WTC11 (cell line): Measurements from ENCODE around the gene WNT7A. TPM values are rescaled to one million over a fixed set of nuclear protein-coding genes. Genes with fewer than 3 reads are reported as not detected.

ENCODE experiments used
- ATAC-seq: fragments of 200-7000 bp; cut with Tn5 transposase; 2 replicates; pipeline ENCODE4 v1.10.0; 2021; ENCODE audit warnings: mild to moderate bottlenecking, moderate library complexity
- CTCF ChIA-PET: fragments of 300-600 bp; sonication (Branson Sonifier 250); formaldehyde crosslinking; loops from one replicate; lab custom pipeline; 2021; ENCODE audit warnings: antibody characterized with exemption; lab: Charles Lee
- POLR2A ChIA-PET: fragments of 350-600 bp; sonication (Branson Sonifier 250); formaldehyde crosslinking; loops from one replicate; lab custom pipeline; 2021; ENCODE audit warnings: antibody characterized with exemption; lab: Charles Lee
- DNase-seq: peaks from one replicate; pipeline ENCODE4 v3.0.0; 2021; ENCODE audit warnings: low spot score
- H3K27ac Mint-ChIP-seq: 2 replicates; pipeline ENCODE4 v1.8.0; 2021; ENCODE audit warnings: mixed read lengths
- H3K27me3 Mint-ChIP-seq: 2 replicates; pipeline ENCODE4 v1.8.0; 2021; ENCODE audit warnings: low read depth, mild to moderate bottlenecking, moderate library complexity, mixed read lengths
- H3K36me3 Mint-ChIP-seq: 2 replicates; pipeline ENCODE4 v1.8.0; 2021; ENCODE audit warnings: mixed read lengths
- H3K4me1 Mint-ChIP-seq: 2 replicates; pipeline ENCODE4 v1.8.0; 2022; ENCODE audit warnings: mixed read lengths
- H3K4me3 Mint-ChIP-seq: 2 replicates; pipeline ENCODE4 v1.8.0; 2021; ENCODE audit warnings: mild to moderate bottlenecking, moderate library complexity, mixed read lengths
- H3K9me3 Mint-ChIP-seq: 2 replicates; pipeline ENCODE4 v1.8.0; 2021; ENCODE audit warnings: mixed read lengths
- ATF1 ChIP-seq: sonication (generic); formaldehyde crosslinking; IDR thresholded peaks from 2 replicates; pipeline ENCODE4 v1.8.1; 2023; ENCODE audit warnings: mild to moderate bottlenecking, moderate library complexity, missing genetic modification reagents
- CREB1 ChIP-seq: sonication (generic); formaldehyde crosslinking; IDR thresholded peaks from 2 replicates; pipeline ENCODE4 v1.8.0; 2023; ENCODE audit warnings: mild to moderate bottlenecking, missing genetic modification reagents
- CREM ChIP-seq: sonication (generic); formaldehyde crosslinking; IDR thresholded peaks from 2 replicates; pipeline ENCODE4 v1.8.1; 2022; ENCODE audit warnings: mild to moderate bottlenecking, missing genetic modification reagents, moderate library complexity
- EMX1 ChIP-seq: fragments of 250-450 bp; sonication (Bioruptor Pico); IDR thresholded peaks from 2 replicates; pipeline ENCODE4 v1.8.0; 2021; ENCODE audit warnings: mild to moderate bottlenecking
- ETV6 ChIP-seq: sonication (generic); formaldehyde crosslinking; IDR thresholded peaks from 2 replicates; pipeline ENCODE4 v1.8.1; 2022; ENCODE audit warnings: mild to moderate bottlenecking, missing genetic modification reagents
- FOXK1 ChIP-seq: sonication (generic); formaldehyde crosslinking; IDR thresholded peaks from 2 replicates; pipeline ENCODE4 v1.8.0; 2022; ENCODE audit warnings: mild to moderate bottlenecking, moderate library complexity, missing genetic modification reagents
- FOXP1 ChIP-seq: sonication (generic); formaldehyde crosslinking; IDR thresholded peaks from 2 replicates; pipeline ENCODE4 v1.8.0; 2022; ENCODE audit warnings: missing genetic modification reagents, mild to moderate bottlenecking, moderate library complexity, borderline replicate concordance
- HMGA2 ChIP-seq: fragments of 250-450 bp; sonication (Bioruptor Pico); IDR thresholded peaks from 2 replicates; pipeline ENCODE4 v1.4.0; 2021; ENCODE audit warnings: mild to moderate bottlenecking, moderate library complexity
- IRF2 ChIP-seq: sonication (generic); formaldehyde crosslinking; IDR thresholded peaks from 2 replicates; pipeline ENCODE4 v1.8.0; 2022; ENCODE audit warnings: low read depth, missing genetic modification reagents, borderline replicate concordance
- JAZF1 ChIP-seq: fragments of 250-450 bp; sonication (Bioruptor Pico); IDR thresholded peaks from 2 replicates; pipeline ENCODE4 v1.9.0; 2021; ENCODE audit warnings: moderate library complexity, mild to moderate bottlenecking, inconsistent platforms
- MXD4 ChIP-seq: fragments of 250-450 bp; sonication (Bioruptor Pico); IDR thresholded peaks from 2 replicates; pipeline ENCODE4 v1.8.0; 2021; ENCODE audit warnings: mild to moderate bottlenecking, moderate library complexity, borderline replicate concordance
- PRRX2 ChIP-seq: fragments of 250-450 bp; sonication (Bioruptor Pico); IDR thresholded peaks from 2 replicates; pipeline ENCODE4 v1.8.0; 2021; ENCODE audit warnings: mild to moderate bottlenecking
- RELA ChIP-seq: sonication (generic); formaldehyde crosslinking; IDR thresholded peaks from 2 replicates; pipeline ENCODE4 v1.8.1; 2022; ENCODE audit warnings: missing genetic modification reagents, mild to moderate bottlenecking, borderline replicate concordance
- SOX15 ChIP-seq: fragments of 250-450 bp; sonication (Bioruptor Pico); IDR thresholded peaks from 2 replicates; pipeline ENCODE4 v1.9.0; 2021; ENCODE audit warnings: mild to moderate bottlenecking
- TCF7 ChIP-seq: sonication (generic); formaldehyde crosslinking; IDR thresholded peaks from 2 replicates; pipeline ENCODE4 v1.8.0; 2022; ENCODE audit warnings: mild to moderate bottlenecking, low read depth, missing genetic modification reagents, moderate library complexity
- TP53 ChIP-seq: sonication (generic); formaldehyde crosslinking; IDR thresholded peaks from 2 replicates; pipeline ENCODE4 v1.8.1; 2023; ENCODE audit warnings: mild to moderate bottlenecking, missing genetic modification reagents
- ZNF138 ChIP-seq: sonication (generic); formaldehyde crosslinking; conservative IDR thresholded peaks from 2 replicates; pipeline ENCODE4 v1.8.1; 2022; ENCODE audit warnings: mild to moderate bottlenecking, moderate library complexity, missing genetic modification reagents
- total RNA-seq: library from RNA; stranded (reverse); gene quantifications from 3 replicates; pipeline ENCODE4 v1.2.3, GENCODE V29; 2021
- TF ChIP-seq, protein P1 (sequence below): fragments of 200-600 bp; IDR thresholded peaks from 2 replicates; pipeline ENCODE4 v1.8.0; 2022; ENCODE audit warnings: antibody characterized with exemption
- TF ChIP-seq, protein P2 (sequence below): sonication (generic); formaldehyde crosslinking; IDR thresholded peaks from 2 replicates; pipeline ENCODE4 v1.8.1; 2023; ENCODE audit warnings: mild to moderate bottlenecking, moderate library complexity, missing genetic modification reagents
- TF ChIP-seq, protein P3 (sequence below): sonication (generic); formaldehyde crosslinking; IDR thresholded peaks from 2 replicates; pipeline ENCODE4 v1.8.0; 2022; ENCODE audit warnings: mild to moderate bottlenecking, missing genetic modification reagents
- TF ChIP-seq, protein P4 (sequence below): sonication (generic); formaldehyde crosslinking; IDR thresholded peaks from 2 replicates; pipeline ENCODE4 v1.8.1; 2022; ENCODE audit warnings: mild to moderate bottlenecking, missing genetic modification reagents, moderate library complexity, borderline replicate concordance
- TF ChIP-seq, protein P5 (sequence below): sonication (generic); formaldehyde crosslinking; IDR thresholded peaks from 2 replicates; pipeline ENCODE4 v1.8.1; 2023; ENCODE audit warnings: mild to moderate bottlenecking, missing genetic modification reagents, borderline replicate concordance
- TF ChIP-seq, protein P6 (sequence below): sonication (generic); formaldehyde crosslinking; IDR thresholded peaks from 2 replicates; pipeline ENCODE4 v1.8.0; 2022; ENCODE audit warnings: missing genetic modification reagents

WNT7A gene
- total RNA-seq, 1 experiment from 2014 or later = 0.04 TPM

DNA sequence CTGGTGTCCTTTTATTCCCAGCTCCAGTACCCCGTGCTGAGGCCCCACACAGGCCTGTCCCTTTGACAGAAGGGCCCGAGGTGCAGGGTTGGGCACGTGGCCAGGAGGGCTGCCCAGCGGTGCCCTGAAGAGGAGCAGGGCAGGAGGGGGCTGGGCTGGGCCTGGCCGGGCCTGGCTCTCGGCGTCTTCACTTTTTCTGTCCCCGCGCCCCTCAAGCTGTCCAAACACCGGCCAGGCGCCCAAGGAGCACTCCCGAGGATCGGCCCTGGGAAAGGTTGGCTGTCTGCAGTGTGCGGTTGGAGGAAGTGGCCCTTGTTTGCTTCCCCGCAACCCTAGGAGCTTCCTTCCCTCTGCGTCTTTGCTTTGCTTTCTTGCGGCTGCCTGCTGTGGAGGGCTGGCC, 84.1 kb downstream of the WNT7A start:
- Mint-ChIP-seq H3K27ac (no peak overlapping the region), H3K4me3 (no peak overlapping the region), H3K9me3 (no peaks in the 10 kb centered on the region), H3K4me1 (peaks cover 14% of the 10 kb centered on the region), H3K27me3 (no peaks in the 10 kb centered on the region), H3K36me3 (no peaks in the 10 kb centered on the region)
- ChIA-PET CTCF (interaction anchor here (0.8 to 1.8 kb wide), 2 partner anchors 138 to 141 kb away, joined by 3 to 5 read pairs; no protein-coding TSS in a partner anchor), POLR2A (no interaction called here)
- TF ChIP-seq FOXK1 (no peak), ETV6 (CRISPR knock-in tag) (no peak), CREB1 (CRISPR knock-in tag) (no peak), PRRX2 (no peak), EMX1 (CRISPR knock-in tag) (no peak), ZNF138 (no peak), JAZF1 (CRISPR knock-in tag) (no peak), RELA (CRISPR knock-in tag) (no peak), IRF2 (no peak), SOX15 (no peak)
- TF ChIP-seq, protein P1, sequence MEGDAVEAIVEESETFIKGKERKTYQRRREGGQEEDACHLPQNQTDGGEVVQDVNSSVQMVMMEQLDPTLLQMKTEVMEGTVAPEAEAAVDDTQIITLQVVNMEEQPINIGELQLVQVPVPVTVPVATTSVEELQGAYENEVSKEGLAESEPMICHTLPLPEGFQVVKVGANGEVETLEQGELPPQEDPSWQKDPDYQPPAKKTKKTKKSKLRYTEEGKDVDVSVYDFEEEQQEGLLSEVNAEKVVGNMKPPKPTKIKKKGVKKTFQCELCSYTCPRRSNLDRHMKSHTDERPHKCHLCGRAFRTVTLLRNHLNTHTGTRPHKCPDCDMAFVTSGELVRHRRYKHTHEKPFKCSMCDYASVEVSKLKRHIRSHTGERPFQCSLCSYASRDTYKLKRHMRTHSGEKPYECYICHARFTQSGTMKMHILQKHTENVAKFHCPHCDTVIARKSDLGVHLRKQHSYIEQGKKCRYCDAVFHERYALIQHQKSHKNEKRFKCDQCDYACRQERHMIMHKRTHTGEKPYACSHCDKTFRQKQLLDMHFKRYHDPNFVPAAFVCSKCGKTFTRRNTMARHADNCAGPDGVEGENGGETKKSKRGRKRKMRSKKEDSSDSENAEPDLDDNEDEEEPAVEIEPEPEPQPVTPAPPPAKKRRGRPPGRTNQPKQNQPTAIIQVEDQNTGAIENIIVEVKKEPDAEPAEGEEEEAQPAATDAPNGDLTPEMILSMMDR = no peak
- no peak for DNase-seq
- no peak for ATAC-seq

DNA sequence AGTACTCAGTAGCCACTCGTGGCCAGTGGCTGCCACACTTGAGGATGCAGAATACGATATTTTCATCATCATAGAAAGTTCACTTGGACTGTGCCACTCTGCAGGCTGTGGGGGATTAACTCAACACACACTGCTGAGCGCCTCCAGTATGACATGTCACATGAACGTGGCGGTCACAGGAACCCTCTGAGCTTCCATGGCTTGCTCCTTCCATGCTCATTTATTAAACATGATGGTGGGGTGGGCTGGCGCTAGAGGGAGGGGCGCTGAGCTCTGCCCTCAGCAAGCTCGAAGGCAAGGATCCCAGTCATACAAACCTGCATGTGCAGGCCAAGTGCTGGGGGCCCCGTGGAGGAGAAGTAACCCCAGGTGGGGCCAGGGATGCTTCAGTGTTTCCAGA, 85.5 kb downstream of the WNT7A start:
- ATAC-seq (no peak), DNase-seq (no peak)
- no peak overlapping the region for H3K27ac Mint-ChIP-seq
- CTCF ChIA-PET = interaction anchor here (1.2 kb wide), 1 partner anchor 18 kb away, joined by 3 read pairs; no protein-coding TSS in a partner anchor
- no peaks in the 10 kb centered on the region for H3K27me3 Mint-ChIP-seq
- H3K4me3 Mint-ChIP-seq = no peak overlapping the region
- POLR2A ChIA-PET = no interaction called here
- H3K4me1 Mint-ChIP-seq = peaks cover 5% of the 10 kb centered on the region
- H3K9me3 Mint-ChIP-seq = no peaks in the 10 kb centered on the region
- H3K36me3 Mint-ChIP-seq = no peaks in the 10 kb centered on the region
- TF ChIP-seq FOXP1 (CRISPR knock-in tag) (no peak), ATF1 (CRISPR knock-in tag) (no peak), MXD4 (CRISPR knock-in tag) (no peak), TP53 (CRISPR knock-in tag) (no peak), HMGA2 (CRISPR knock-in tag) (no peak), SOX15 (no peak), CREM (CRISPR knock-in tag) (no peak), CREB1 (CRISPR knock-in tag) (no peak), TCF7 (CRISPR knock-in tag) (no peak)
- TF ChIP-seq, protein P2, sequence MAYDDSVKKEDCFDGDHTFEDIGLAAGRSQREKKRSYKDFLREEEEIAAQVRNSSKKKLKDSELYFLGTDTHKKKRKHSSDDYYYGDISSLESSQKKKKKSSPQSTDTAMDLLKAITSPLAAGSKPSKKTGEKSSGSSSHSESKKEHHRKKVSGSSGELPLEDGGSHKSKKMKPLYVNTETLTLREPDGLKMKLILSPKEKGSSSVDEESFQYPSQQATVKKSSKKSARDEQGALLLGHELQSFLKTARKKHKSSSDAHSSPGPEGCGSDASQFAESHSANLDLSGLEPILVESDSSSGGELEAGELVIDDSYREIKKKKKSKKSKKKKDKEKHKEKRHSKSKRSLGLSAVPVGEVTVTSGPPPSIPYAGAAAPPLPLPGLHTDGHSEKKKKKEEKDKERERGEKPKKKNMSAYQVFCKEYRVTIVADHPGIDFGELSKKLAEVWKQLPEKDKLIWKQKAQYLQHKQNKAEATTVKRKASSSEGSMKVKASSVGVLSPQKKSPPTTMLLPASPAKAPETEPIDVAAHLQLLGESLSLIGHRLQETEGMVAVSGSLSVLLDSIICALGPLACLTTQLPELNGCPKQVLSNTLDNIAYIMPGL = no peak
- TF ChIP-seq, protein P3, sequence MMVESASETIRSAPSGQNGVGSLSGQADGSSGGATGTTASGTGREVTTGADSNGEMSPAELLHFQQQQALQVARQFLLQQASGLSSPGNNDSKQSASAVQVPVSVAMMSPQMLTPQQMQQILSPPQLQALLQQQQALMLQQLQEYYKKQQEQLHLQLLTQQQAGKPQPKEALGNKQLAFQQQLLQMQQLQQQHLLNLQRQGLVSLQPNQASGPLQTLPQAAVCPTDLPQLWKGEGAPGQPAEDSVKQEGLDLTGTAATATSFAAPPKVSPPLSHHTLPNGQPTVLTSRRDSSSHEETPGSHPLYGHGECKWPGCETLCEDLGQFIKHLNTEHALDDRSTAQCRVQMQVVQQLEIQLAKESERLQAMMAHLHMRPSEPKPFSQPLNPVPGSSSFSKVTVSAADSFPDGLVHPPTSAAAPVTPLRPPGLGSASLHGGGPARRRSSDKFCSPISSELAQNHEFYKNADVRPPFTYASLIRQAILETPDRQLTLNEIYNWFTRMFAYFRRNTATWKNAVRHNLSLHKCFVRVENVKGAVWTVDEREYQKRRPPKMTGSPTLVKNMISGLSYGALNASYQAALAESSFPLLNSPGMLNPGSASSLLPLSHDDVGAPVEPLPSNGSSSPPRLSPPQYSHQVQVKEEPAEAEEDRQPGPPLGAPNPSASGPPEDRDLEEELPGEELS = no peak
- TF ChIP-seq, protein P4, sequence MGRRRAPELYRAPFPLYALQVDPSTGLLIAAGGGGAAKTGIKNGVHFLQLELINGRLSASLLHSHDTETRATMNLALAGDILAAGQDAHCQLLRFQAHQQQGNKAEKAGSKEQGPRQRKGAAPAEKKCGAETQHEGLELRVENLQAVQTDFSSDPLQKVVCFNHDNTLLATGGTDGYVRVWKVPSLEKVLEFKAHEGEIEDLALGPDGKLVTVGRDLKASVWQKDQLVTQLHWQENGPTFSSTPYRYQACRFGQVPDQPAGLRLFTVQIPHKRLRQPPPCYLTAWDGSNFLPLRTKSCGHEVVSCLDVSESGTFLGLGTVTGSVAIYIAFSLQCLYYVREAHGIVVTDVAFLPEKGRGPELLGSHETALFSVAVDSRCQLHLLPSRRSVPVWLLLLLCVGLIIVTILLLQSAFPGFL (CRISPR knock-in tag) = no peak
- TF ChIP-seq, protein P5, sequence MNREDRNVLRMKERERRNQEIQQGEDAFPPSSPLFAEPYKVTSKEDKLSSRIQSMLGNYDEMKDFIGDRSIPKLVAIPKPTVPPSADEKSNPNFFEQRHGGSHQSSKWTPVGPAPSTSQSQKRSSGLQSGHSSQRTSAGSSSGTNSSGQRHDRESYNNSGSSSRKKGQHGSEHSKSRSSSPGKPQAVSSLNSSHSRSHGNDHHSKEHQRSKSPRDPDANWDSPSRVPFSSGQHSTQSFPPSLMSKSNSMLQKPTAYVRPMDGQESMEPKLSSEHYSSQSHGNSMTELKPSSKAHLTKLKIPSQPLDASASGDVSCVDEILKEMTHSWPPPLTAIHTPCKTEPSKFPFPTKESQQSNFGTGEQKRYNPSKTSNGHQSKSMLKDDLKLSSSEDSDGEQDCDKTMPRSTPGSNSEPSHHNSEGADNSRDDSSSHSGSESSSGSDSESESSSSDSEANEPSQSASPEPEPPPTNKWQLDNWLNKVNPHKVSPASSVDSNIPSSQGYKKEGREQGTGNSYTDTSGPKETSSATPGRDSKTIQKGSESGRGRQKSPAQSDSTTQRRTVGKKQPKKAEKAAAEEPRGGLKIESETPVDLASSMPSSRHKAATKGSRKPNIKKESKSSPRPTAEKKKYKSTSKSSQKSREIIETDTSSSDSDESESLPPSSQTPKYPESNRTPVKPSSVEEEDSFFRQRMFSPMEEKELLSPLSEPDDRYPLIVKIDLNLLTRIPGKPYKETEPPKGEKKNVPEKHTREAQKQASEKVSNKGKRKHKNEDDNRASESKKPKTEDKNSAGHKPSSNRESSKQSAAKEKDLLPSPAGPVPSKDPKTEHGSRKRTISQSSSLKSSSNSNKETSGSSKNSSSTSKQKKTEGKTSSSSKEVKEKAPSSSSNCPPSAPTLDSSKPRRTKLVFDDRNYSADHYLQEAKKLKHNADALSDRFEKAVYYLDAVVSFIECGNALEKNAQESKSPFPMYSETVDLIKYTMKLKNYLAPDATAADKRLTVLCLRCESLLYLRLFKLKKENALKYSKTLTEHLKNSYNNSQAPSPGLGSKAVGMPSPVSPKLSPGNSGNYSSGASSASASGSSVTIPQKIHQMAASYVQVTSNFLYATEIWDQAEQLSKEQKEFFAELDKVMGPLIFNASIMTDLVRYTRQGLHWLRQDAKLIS (CRISPR knock-in tag) = no peak
- TF ChIP-seq, protein P6, sequence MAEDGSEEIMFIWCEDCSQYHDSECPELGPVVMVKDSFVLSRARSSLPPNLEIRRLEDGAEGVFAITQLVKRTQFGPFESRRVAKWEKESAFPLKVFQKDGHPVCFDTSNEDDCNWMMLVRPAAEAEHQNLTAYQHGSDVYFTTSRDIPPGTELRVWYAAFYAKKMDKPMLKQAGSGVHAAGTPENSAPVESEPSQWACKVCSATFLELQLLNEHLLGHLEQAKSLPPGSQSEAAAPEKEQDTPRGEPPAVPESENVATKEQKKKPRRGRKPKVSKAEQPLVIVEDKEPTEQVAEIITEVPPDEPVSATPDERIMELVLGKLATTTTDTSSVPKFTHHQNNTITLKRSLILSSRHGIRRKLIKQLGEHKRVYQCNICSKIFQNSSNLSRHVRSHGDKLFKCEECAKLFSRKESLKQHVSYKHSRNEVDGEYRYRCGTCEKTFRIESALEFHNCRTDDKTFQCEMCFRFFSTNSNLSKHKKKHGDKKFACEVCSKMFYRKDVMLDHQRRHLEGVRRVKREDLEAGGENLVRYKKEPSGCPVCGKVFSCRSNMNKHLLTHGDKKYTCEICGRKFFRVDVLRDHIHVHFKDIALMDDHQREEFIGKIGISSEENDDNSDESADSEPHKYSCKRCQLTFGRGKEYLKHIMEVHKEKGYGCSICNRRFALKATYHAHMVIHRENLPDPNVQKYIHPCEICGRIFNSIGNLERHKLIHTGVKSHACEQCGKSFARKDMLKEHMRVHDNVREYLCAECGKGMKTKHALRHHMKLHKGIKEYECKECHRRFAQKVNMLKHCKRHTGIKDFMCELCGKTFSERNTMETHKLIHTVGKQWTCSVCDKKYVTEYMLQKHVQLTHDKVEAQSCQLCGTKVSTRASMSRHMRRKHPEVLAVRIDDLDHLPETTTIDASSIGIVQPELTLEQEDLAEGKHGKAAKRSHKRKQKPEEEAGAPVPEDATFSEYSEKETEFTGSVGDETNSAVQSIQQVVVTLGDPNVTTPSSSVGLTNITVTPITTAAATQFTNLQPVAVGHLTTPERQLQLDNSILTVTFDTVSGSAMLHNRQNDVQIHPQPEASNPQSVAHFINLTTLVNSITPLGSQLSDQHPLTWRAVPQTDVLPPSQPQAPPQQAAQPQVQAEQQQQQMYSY (CRISPR knock-in tag) = no peak
